ENCODE results near the gene LDLRAD4.
"Not testable (repeated sequence)": the region's sequence is repeated elsewhere in the genome, so short reads cannot be mapped to it uniquely, and the experiment has no call there.

Gene LDLRAD4

DNA sequence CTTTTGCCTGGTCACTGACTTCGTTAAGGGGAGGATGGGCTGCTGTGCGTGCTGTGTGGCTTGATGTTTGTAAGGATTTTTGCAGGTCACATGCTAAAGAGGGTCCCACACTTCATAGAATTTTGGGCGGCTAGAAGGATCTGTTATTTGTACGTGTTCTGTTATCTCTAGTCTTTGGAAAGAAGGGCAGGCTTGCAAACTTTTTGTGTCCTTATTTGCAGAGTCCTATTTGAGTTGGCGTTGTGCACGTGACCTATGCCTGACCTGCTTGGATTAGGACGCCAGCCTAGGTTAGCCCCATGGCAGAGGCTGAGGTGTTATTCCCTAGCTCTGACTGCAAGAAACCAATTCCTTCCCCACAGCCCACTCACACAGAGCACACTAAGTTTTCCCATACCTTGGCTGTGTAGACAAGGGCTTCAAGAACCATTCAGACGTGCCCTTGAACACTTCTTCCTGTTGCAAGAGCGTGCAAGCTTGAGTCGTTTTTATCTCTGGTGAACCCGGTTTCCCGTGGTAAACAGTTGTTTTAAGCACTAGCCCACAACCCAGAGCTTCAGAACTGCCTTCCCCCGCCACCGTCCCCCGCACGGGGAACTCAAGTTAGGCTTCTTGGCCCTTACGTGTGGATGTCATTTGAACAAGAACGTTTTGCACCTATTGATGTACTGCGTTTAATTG lies 94.6 kb downstream of the LDLRAD4 start:
- DNase-seq = no peak

DNA sequence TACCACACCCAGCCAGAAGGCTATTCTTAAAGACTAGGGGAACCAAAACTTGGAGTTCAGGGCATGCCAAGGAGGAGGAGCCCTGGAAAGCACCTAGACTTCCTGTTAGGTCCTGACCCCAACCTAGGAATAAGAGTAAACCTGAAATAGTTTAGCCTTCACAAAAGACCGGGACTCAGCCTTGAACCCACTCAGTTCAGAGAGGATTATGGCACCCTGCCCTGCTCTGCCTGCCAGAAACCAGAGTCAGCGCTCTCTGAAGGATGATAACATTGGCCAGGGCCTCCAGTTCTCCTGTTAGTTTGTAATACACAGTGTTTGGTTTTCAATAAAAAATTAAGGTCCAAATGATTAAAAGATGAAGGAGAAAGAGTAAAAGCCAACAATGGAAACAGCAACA lies 96.4 kb downstream of the LDLRAD4 start:
- no peak for DNase-seq

DNA sequence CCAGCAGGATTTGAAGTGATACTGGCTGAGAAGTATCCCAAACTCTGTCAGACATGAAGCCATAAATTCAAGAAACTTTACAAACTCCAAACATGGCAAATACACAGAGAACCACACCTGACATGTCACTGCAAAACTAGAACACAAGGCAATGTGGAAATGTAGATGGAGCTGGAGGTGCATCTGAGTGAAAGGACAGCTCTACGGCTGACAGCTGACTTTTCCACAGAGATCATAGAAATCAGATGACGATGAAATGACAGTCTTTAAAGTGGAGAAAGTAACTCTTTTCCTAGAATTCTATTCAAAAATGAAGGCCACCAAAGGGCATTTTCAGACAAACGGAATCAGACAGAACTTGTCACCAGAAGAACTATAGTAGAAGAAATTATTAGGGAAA lies 97.5 kb downstream of the LDLRAD4 start:
- DNase-seq = no peak

- DNase-seq = no peak
These were observed 99.2 kb downstream of the LDLRAD4 start for GRCh38 chr18:13317801-13318200.

GRCh38 chr18:13318731-13319501 lies 100.4 kb downstream of the LDLRAD4 start:
- peak; percentile 5 to 27 for DNase-seq

GRCh38 chr18:13319629-13320028 lies 101.1 kb downstream of the LDLRAD4 start:
- DNase-seq = peak in 1 of 2 donors; percentile 37

GRCh38 chr18:13320096-13320495 lies 101.5 kb downstream of the LDLRAD4 start:
- no peak for DNase-seq

DNA sequence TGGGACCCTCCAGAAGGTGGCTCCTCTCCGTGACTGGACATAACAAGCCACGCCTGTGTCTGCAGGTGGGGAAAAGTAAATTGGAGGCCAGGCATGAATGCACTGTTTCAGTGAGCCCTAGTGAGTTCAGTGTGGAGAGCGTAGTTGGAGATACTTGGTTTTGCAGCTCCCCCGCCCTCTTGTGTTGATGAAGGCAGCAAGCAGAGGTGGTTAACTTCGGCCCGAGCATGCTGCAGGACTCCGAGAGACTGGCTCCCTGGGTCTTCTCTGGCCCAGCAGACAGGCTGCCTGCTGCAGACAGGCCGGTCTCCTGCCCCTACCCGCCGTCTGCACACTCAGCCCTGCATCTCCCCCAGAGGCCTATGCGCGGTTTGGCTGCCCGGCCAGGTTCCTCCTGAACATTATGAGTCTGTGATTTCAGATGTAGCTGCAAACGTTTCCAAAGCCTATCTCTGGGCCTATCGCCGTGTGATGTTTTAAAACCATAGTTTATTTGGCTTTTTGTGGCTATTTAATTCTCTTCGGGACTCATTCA lies 102.4 kb downstream of the LDLRAD4 start:
- no peak for DNase-seq

DNA sequence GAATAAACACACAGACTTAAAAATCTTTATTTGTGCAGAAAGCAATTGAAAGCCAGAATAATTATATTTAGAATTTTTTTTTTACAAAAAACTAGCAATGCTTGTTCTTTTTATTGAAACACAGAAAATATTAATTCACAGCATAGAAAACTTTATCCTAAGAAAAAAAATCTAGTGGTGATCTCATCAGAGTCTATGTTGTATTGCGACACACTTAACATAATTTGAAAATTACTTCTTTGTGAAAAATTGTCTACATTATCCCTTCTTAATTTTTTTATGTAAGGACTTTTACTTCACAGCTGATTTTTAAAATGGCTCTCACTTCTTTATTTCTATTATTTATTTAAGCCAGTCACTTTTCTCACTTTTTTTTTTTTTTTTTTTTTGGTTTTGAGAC lies 103.4 kb downstream of the LDLRAD4 start:
- DNase-seq = peak in 1 of 2 donors; percentile 33

DNA sequence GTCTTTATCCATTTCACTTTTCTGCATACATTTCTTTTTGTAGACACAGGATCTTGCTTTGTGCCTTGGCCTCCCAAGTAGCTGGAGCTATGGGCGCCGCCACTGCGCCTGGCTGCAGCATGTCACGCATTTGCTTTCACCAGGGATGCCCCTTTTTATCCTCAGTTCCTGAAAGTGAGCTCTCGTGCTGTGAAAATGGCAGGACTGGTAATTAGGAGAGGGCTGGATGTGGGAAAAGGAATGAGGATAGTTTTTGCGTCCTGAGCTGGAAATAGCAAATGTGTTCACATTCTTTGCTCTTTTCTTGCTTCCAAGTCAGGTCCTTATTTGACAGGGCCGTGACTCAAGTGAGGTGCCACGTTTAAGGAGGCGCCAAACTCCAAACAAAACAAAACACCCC lies 104.6 kb downstream of the LDLRAD4 start:
- no peak for DNase-seq

- DNase-seq = no peak
These were observed 106.3 kb downstream of the LDLRAD4 start for GRCh38 chr18:13324880-13325279.

DNA sequence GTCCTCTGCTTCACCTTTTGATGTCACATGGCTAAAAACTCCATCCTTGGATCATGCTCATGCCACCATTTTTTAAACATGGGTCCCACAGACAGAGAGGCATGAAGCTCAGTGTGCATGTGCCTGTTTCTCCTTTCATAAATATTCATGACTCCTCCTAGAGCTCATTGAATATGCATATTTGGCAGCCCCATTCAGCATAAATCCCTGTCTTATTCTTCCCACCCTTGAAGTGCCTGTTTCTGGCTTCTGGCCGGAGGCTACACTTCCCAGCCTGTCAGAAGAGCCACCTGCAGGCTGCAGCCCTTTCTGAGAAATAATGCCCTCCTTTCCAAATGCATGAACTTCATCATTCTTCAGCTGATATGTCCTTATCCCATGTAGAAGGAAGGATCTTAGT lies 109.7 kb downstream of the LDLRAD4 start:
- DNase-seq = no peak

DNA sequence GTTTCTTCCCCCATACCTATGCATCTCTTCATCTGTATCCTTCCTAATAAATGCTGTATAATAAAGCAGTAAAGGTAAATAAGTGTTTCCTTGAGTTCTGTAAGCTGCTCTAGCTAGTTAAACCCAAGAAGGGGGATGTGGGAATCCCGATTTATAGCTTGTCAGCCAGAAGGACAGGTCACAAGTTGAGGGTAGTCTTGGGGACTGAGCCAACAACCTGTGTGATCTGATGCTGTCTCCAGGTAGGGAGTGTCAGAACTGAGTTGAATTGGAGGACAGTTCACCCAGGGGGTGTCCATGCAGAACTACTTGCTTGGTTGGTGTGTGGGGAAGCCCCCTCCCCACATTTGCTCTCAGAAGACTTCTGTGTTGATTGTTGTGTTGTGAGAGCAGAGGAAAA lies 112.4 kb downstream of the LDLRAD4 start:
- DNase-seq = no peak

DNA sequence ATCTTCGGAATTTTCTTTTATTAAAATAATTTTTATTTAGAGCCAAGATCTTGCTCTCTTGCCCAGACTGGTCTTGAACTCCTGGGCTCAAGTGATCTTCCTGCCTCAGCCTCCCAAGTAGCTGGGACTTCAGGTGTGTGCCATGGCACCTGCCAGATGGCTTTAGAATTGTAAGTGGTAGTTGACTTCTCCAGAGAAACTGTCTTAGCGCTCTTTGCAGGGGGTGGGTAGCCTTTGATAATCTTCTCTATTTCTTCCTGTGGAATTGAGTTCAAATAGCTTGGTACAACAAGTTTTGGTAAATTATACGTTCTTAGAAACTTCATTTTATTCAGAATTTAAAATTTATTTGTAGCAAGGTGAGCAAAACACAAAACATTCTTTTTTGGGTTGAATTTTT lies 113.3 kb downstream of the LDLRAD4 start:
- DNase-seq = no peak

GRCh38 chr18:13332874-13333273 lies 114.3 kb downstream of the LDLRAD4 start:
- DNase-seq = no peak

DNA sequence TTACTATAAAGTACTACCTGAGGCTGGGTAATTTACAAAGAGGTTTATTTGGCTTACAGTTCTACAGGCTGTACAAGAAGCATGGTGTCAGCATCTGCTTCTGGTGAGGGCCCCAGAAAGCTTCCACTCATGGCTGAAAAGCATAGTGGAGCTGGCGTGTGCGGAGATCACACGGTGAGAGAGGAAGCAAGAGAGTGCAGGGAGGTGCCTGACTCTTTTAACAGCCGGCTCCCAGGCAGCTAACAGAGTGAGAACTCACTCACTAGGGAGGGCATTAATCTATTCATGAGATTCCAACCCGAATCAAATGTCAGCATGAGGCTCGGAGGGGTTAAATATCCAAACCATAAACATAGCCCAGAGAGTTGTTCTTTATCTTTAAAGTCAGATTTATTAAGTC lies 117.3 kb downstream of the LDLRAD4 start:
- DNase-seq = no peak

DNA sequence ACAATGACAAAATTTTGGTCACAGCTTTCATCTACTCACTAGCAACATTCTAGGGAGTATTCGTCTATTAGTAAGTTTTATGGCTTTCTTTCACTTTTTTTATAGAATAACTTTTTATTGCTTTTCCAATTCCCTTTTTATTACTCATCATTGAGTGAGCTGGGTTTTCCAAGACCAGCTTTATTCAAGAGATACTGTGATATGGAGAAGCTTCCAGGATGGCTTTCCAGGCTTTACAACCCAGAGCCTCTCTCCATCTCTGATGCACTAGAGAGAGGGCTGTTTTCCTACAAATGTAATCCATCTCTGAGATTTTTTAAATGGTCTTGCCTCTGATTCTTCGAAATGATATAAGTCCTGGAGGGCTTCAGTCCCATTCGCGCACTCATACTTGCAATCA lies 118.3 kb downstream of the LDLRAD4 start:
- no peak for DNase-seq

DNA sequence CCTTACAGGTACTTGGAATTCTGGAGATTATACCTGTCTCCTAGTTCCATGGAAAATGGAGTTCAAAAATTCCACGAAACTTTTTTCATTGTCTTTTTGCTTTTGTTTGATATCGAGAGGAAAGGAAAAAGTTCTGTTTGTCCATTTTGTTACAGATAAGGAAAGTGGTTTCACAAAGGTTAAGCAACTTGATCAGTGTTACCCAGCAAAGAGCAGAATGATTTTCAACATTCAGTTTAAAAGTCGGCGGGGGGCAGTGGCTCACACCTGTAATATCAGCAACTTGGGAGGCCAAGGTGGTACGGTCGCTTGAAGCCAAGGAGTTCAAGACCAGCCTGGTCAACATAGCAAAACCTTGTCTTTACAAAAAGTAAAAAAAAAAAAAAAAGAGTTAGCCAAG lies 118.8 kb downstream of the LDLRAD4 start:
- no peak for DNase-seq

- DNase-seq = no peak
These were observed 119.8 kb downstream of the LDLRAD4 start for GRCh38 chr18:13338318-13338717.

- no peak for DNase-seq
These were observed 121.1 kb downstream of the LDLRAD4 start for GRCh38 chr18:13339653-13340052.

DNA sequence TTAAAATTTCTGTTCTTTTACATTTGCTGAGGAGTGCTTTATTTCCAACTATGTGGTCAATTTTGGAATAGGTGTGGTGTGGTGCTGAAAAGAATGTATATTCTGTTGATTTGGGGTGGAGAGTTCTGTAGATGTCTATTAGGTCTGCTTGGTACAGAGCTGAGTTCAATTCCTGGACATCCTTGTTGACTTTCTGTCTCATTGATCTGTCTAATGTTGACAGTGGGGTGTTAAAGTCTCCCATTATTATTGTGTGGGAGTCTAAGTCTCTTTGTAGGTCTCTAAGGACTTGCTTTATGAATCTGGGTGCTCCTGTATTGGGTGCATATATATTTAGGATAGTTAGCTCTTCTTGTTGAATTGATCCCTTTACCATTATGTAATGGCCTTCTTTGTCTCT lies 127.9 kb downstream of the LDLRAD4 start:
- DNase-seq = not testable (repeated sequence)

DNA sequence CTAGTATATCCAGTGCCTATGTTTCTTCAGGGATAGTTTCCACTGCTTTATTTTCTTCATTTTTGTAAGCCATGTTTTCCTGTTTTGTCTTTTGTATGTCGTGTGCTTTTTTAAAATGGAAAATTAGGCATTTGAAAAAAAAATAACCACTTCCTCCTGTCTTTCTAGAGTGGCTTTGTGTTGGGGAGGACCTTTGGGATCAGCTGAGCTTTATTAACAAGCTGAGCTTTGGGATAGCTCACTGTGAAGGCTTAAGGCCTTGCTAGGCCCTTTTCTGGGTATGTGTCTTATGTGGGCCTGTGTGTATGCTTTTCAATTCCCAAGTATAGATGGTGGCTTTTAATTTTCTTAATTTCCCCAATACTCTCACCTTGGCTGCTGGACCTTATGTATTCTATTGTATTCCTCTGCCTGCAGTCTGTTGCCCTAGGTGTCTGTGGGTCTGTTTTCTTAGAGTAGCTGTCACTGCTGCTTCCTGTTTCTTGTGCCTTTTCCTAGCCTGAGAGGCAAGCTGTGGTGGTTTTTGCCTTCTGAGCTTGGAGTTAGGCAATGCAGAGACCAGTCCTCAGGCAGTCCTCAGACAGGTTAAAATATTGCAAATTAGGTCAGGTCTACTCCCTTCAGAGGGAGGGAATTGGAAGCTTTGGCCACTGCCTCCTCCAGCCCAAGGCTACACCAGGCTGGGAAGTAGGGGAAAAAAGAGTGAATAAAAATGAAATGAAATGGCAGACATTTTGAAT lies 134.7 kb downstream of the LDLRAD4 start:
- peak; percentile 45 to 49 for DNase-seq

- peak in 1 of 2 donors; percentile 57 for DNase-seq
These were observed 135.8 kb downstream of the LDLRAD4 start for GRCh38 chr18:13354402-13354801.

DNA sequence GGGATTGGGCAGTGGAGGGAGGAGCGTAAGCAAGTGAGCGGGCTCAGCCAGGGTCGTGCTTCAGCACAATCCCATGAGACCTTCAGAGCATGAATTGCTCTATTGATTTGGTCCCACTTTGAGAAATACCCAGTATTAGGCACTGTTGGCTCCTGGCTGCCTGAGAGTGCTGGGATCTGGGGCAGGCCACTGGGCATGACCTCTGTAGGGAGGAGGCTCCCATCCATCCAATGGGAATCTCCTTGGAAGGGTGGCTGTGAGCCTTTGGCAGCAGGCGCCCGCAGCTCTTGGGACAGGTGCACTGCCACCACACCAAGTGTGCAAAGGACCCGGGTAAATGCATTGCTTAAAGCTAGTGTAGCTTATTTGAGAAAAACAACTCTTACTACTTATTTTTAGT lies 137.5 kb downstream of the LDLRAD4 start:
- DNase-seq = no peak
